Measurements from ENCODE around the gene ETS2. TPM values are rescaled to one million over a fixed set of nuclear protein-coding genes. Genes with fewer than 3 reads are reported as not detected.
"Not testable (repeated sequence)": the region's sequence is repeated elsewhere in the genome, so short reads cannot be mapped to it uniquely, and the experiment has no call there.

ETS2 gene
- total RNA-seq, 1 experiment from 2014 or later = 48.2 TPM

- no peak for DNase-seq (ENCODE audit: low read depth)
Observed at GRCh38 chr21:38816400-38816977, 10.8 kb downstream of the ETS2 start.

GRCh38 chr21:38817371-38818324 lies 11.9 kb downstream of the ETS2 start:
- no peak for DNase-seq (ENCODE audit: low read depth)

- no peak for DNase-seq (ENCODE audit: low read depth)
Observed at GRCh38 chr21:38818325-38818723, 12.6 kb downstream of the ETS2 start.

GRCh38 chr21:38819051-38819718 lies 13.5 kb downstream of the ETS2 start:
- DNase-seq (ENCODE audit: low read depth) = no peak

GRCh38 chr21:38819719-38820159 lies 14.0 kb downstream of the ETS2 start:
- DNase-seq (ENCODE audit: low read depth) = peak; percentile 71

GRCh38 chr21:38820471-38821239 lies 14.9 kb downstream of the ETS2 start:
- DNase-seq (ENCODE audit: low read depth) = no peak

GRCh38 chr21:38821248-38821647 lies 15.5 kb downstream of the ETS2 start:
- no peak for DNase-seq (ENCODE audit: low read depth)

GRCh38 chr21:38821959-38822682 lies 16.4 kb downstream of the ETS2 start:
- DNase-seq (ENCODE audit: low read depth) = no peak

- no peak for DNase-seq (ENCODE audit: low read depth)
Observed at GRCh38 chr21:38822778-38823238, 17.1 kb downstream of the ETS2 start.

- no peak for DNase-seq (ENCODE audit: low read depth)
Observed at GRCh38 chr21:38823737-38824123, 18.0 kb downstream of the ETS2 start.

- DNase-seq (ENCODE audit: low read depth) = no peak
Observed at GRCh38 chr21:38824124-38824822, 18.5 kb downstream of the ETS2 start.

- DNase-seq (ENCODE audit: low read depth) = no peak
Observed at GRCh38 chr21:38825269-38825668, 19.5 kb downstream of the ETS2 start.

GRCh38 chr21:38825921-38826320 lies 20.2 kb downstream of the ETS2 start:
- no peak for DNase-seq (ENCODE audit: low read depth)

- not testable (repeated sequence) for DNase-seq (ENCODE audit: low read depth)
Observed at GRCh38 chr21:38828111-38828510, 22.4 kb downstream of the ETS2 start.

GRCh38 chr21:38830671-38831525 lies 25.2 kb downstream of the ETS2 start:
- DNase-seq (ENCODE audit: low read depth) = no peak

GRCh38 chr21:38831526-38832467 lies 26.1 kb downstream of the ETS2 start:
- peak; percentile 70 for DNase-seq (ENCODE audit: low read depth)

- no peak for DNase-seq (ENCODE audit: low read depth)
Observed at GRCh38 chr21:38832664-38833063, 26.9 kb downstream of the ETS2 start.

GRCh38 chr21:38833117-38833516 lies 27.4 kb downstream of the ETS2 start:
- no peak for DNase-seq (ENCODE audit: low read depth)

Measured in HT1080 (cell line).